ENCODE results near the gene ZNF32. TPM values are rescaled to one million over a fixed set of nuclear protein-coding genes. Genes with fewer than 3 reads are reported as not detected.

The ZNF32 gene
- total and polyA plus RNA-seq, 2 of the 8 experiments (the other 6 are each of a cell fraction or from before 2014, with no cell fraction given) = 17.2 to 22.5 TPM

GRCh38 chr10:43649185-43649523 lies 473 bp upstream of the ZNF32 start:
- no peak overlapping the region for H2AK5ac ChIP-seq (ENCODE audit: low read depth, low read length)
- peaks cover 10% of the 10 kb centered on the region for H3K23me2 ChIP-seq (ENCODE audit: low read depth, low read length)
- FAIRE-seq = no peak
- peak overlapping the region; percentile 44; the same call in 1 of the 2 replicates for H2BK5ac ChIP-seq (ENCODE audit: low read depth, low read length)
- H3K79me2 ChIP-seq (ENCODE audit: control insufficient read depth in 1 of 2, insufficient read depth in 2 of 2, low read length in 2 of 2) = no peaks in the 10 kb centered on the region
- peaks cover 0 to 4% (median 0%) of the 10 kb centered on the region in 4 experiments; a peak in 2 of 7 replicates for H3K4me1 ChIP-seq (replicated peaks in 1 of 4; ENCODE audit: control insufficient read depth in 3 of 4, insufficient read depth in 4 of 4, low read length in 3 of 4)
- H2BK20ac ChIP-seq (ENCODE audit: low read length) = no peak overlapping the region
- H4K5ac ChIP-seq (ENCODE audit: insufficient read length, low read depth, low read length) = no peak overlapping the region
- WGBS, 2 experiments (ENCODE audit: extremely low coverage in 1 of 2, insufficient coverage in 1 of 2, insufficient read length in 1 of 2, insufficient replicate concordance in 2 of 2, low coverage in 1 of 2, low lambda C conversion rate in 2 of 2, missing lambda C conversion rate in 1 of 2) = 28% methylated on average over 14 of the region's 14 CpGs; no CpG with 5 or more reads in 1 of the 2 experiments
- peaks cover 2 to 22% (median 17%) of the 10 kb centered on the region in 4 experiments; a peak in 6 of 8 replicates for H3K36me3 ChIP-seq (ENCODE audit: control insufficient read depth in 2 of 4, insufficient read depth in 4 of 4, low read length in 3 of 4)
- peak overlapping the region; percentile 52 to 67 (median 58) for H3K4me3 ChIP-seq (ENCODE audit: extremely low read depth in 1 of 4, insufficient read depth in 2 of 4, low read depth in 3 of 4, low read length in 4 of 4)
- peak overlapping the region; percentile 28 for H4K91ac ChIP-seq (replicated peaks; ENCODE audit: insufficient read length, low read length)
- peaks cover 2 to 23% (median 17%) of the 10 kb centered on the region in 4 experiments for H3K27me3 ChIP-seq (replicated peaks in 1 of 4; ENCODE audit: control insufficient read depth in 3 of 4, extremely low read depth in 1 of 4, insufficient read depth in 3 of 4, low read length in 3 of 4)
- no peak overlapping the region for H3K4ac ChIP-seq (replicated peaks; ENCODE audit: insufficient read length, low read depth, low read length)
- H3K4me2 ChIP-seq (ENCODE audit: insufficient read depth in 1 of 2, low read depth in 2 of 2, low read length in 2 of 2) = peak overlapping the region; percentile 77 to 82
- peaks cover 24 to 30% of the 10 kb centered on the region in 2 experiments for H3K9me3 ChIP-seq (ENCODE audit: insufficient read depth in 2 of 2, low read depth in 1 of 2, low read length in 1 of 2)
- peak overlapping the region; percentile 46; the same call in 1 of the 2 replicates for H2BK15ac ChIP-seq (ENCODE audit: low read length)
- H3K18ac ChIP-seq (ENCODE audit: extremely low read depth, low read length) = peak overlapping the region; percentile 78; the same call in 1 of the 2 replicates
- no peak overlapping the region for H2BK12ac ChIP-seq (ENCODE audit: low read depth, low read length)
- H3K23ac ChIP-seq (ENCODE audit: insufficient read length) = no peak overlapping the region
- ChIA-PET CTCF (ENCODE audit: partially characterized antibody) (interaction anchor here (1.3 kb wide), 1 partner anchor 21 kb away, joined by 3 read pairs; no protein-coding TSS in a partner anchor), POLR2A (ENCODE audit: partially characterized antibody) (interaction anchor here (0.7 to 1.1 kb wide), 4 partner anchors 9 to 735 kb away, joined by 3 to 4 read pairs (median 3); no protein-coding TSS in a partner anchor)
- no peak overlapping the region for H2BK120ac ChIP-seq (replicated peaks; ENCODE audit: low read depth, low read length)
- no peaks in the 10 kb centered on the region for H4K20me1 ChIP-seq (replicated peaks in 1 of 2; ENCODE audit: control insufficient read depth in 1 of 2, insufficient read depth in 2 of 2, low read length in 2 of 2)
- no peak overlapping the region for H3K27ac ChIP-seq (ENCODE audit: low read depth, low read length)
- DNase-seq (ENCODE audit: low read depth in 1 of 2, low spot score in 2 of 2) = no peak
- no peak overlapping the region for H3K9ac ChIP-seq (replicated peaks in 1 of 4; ENCODE audit: extremely low read depth in 1 of 4, low read depth in 3 of 4, low read length in 3 of 4)
- H3K14ac ChIP-seq (ENCODE audit: insufficient read length) = no peak overlapping the region
- H2AFZ ChIP-seq (ENCODE audit: low read length) = peak overlapping the region; percentile 99
- no peak overlapping the region; the same call in 1 of the 2 replicates for H4K8ac ChIP-seq (ENCODE audit: extremely low read depth, insufficient read depth, low read length)
- TF ChIP-seq E2F6 (IDR thresholded peaks at IDR 0.05) (peak; percentile 85), YY1 (IDR thresholded peaks at IDR 0.05; ENCODE audit: low read depth, low read length) (no peak), MAX (IDR thresholded peaks at IDR 0.05) (peak; percentile 57; the same call in 1 of the 2 replicates)
- no peak overlapping the region for H3K56ac ChIP-seq (replicated peaks; ENCODE audit: insufficient read length, low read depth, low read length)
- H3K79me1 ChIP-seq (ENCODE audit: low read depth, low read length) = no peaks in the 10 kb centered on the region
